Measurements from ENCODE around the gene PAK5.

Gene PAK5

DNA sequence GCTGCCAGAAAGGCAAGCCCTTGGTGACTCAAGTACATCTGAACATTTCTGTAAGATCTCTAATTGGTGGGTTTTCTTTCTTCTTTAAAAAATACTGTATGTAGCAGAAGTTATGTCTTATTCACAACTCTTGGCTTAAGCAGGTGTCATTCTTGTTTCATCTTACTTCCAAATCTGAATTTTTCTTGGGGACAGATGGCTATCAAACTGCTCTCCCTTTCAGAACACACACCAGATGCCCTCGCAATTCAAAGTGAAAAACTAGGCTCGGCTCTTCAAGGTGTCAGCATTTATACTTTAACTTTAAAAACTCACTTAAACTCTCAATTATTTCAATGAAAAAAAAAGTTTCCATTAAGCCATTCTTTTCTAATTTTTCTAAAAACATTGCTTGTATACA is 49.7 kb downstream of the PAK5 start:
- no peak for DNase-seq (ENCODE audit: low spot score)

DNA sequence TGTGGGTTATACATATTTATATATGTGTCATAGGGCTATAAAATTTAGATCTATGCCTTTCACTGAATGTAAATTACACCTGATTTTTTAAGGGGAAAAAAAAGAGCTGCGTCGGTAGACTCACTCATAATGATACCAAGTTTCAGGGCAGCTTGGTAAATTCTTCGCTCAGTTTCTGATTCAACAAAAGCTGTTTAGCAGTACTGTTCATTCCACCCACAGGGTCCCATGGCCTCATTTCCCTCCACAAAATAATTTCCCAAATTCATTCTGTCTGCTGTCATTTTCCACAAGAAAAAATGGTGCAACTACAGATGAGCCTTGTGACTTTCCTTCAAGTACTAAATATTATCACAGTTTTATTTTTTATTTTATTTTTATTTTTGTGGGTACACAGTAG is 63.7 kb downstream of the PAK5 start:
- DNase-seq (ENCODE audit: low spot score), result no peak

DNA sequence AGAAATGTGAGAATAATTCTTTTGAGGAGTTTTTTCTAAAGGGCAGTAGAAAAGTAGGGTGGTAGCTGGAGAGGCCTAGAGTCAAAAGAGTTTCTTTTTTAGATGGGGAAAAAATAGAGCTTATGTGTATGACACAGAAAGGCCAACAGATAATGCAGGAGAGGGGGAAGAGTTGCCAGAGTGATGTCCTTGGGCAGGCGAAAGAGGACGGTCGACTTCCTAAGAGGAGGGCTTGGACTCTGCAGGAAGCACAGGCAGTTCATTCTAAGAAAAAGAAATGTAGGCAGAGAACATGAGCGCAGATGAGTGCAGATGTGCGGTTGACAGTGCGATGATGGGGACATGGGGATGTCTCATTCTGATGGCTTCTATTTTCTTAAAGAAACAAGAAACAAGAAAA is 68.9 kb downstream of the PAK5 start:
- DNase-seq (ENCODE audit: low spot score), result no peak

DNA sequence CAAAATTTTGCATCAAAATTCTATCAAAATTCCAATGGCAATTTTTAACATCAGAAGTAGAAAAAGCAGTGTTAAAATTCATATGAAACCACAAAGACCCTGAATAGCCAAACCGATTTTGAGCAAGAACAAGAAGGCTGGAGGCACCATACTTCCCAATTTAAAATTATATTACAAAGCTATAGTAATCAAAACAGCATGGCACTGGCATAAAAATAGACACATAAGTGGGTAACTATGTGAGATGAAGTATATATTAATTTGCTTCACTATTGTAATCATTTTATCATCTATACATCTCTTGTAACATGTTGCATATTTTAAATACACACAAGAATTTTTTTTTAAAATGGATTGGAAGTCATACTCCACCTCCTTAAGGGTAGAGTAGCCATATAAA is 77.4 kb downstream of the PAK5 start:
- no peak for DNase-seq (ENCODE audit: low spot score)

DNA sequence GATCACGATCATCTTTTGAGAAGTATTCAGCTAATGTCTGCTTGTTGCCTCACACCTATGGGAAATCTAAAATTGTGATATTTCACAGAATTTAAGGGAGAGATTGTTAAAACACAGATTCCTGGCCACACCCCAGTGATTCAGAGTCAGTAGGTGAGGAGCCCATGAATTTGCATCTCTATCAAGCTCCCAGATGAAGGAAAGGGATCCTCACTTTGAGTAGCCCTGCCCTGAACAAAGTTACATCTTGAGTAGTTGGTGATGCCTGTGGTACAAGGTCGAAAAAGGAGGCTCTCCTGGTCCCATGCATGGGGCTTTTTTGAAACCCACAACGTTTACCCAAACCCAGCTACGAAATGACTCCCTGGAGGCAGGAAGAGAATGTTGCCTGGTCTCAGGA is 79.5 kb downstream of the PAK5 start:
- no peak for DNase-seq (ENCODE audit: low spot score)

DNA sequence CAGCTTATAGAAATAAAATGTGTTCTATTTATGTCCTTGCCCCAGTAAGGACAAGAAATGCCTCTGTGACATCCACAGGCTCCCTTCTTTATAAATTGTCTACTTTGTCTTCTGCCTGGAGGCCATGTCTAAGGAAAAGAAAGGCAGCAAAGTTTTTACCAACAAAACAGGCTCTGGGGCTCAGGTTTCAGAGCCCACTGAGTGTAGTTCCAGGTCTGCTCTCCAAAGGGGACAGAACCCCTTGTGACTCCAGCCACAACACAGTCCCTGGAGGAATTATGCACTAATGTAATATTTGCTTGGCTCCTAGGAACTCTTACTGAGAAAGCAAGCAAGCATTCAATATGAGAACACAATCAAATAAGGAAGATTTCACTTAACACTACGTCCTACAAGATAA is 80.1 kb downstream of the PAK5 start:
- no peak for DNase-seq (ENCODE audit: low spot score)

DNA sequence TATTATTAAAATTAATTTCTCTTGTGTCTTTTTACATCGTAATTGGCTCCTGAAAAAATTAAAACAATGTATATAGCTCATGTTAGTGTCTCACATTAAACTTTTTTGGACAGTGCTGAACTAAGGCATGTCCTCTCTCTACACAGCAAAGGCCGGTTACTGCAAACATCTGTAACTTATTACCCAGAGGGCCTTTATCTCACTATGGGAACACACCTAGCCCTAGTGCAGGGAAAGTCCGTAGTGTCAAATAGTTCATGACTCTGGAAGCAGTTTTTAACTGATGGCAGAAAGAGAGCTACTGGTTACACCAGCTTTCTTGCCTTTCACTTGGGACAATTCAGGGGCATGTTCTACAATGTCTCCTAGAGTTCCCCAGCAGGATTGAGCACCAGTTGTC is 82.2 kb downstream of the PAK5 start:
- DNase-seq (ENCODE audit: low spot score), result no peak

DNA sequence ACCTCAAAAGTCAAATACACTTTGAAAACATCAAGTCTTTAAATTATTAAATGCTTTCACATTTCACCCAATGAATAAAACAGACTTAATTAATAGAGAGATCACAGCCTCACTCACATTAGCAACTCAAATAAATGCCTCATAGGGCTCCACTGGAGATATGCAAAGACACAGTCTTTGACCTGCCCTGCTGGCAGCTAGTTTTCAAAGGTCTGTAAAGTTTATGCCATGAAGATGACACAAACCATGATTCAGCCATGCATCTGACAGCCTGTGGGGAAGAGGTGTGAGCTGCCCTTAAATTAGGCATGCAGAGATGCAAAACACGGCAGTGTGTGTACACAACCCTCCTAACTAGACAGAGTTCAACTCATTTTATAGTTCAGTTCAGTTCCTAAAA is 83.6 kb downstream of the PAK5 start:
- no peak for DNase-seq (ENCODE audit: low spot score)

DNA sequence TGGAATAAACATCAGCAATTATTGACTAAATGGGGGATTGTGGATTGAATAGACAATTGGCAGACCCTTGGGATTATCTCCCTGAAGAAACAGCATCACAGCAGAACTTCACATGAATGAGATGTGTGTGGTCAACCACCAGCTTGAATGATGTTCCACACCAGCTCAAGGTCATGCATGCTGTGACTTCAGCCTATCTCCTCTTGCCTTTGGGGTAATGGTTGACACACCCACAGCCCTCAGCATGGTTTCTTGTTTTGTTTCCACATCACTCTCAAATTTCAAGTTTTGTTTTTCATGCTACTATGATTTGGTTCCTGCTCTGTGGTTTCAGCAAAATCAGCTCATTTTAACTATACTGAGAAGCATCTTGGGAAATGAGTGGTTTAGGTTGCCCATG is 94.3 kb downstream of the PAK5 start:
- DNase-seq (ENCODE audit: low spot score), result no peak

DNA sequence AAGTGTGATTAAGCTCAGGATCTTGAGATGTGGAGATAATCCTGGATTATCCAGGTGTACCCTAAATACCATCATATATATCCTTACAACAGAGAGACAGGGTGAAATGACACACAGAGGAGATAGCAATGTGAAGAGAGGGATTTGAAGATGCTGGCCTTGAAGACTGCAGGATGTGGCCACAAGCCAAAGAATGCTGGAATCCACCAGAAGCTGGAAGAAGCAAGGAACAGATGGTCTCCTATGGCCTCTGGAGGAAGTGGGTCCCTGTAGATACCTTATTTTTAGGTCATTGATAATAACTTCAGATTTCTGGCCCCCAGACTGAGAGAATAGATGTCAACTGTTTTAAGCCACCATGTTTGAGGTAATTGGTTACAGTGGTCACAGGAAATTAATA is 95.0 kb downstream of the PAK5 start:
- DNase-seq (ENCODE audit: low spot score), result no peak

DNA sequence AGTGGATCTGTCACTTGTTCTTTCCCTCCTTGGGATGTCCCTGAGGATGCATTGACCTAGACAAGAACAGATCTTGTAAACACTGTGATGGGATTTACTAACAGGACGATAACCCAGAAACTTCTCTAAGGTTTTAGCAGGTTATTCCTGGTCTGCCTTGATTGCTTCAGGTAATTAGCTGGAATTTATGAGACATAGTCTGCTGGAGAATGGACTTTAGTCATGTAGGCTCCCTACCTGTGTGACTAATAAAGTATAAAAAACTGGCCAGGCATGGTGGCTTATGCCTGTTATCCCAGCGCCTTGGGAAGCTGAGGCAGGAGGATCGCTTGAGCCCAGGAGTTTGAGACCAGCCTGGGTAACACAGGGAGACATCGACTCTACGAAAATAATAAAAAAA is 96.1 kb downstream of the PAK5 start:
- DNase-seq (ENCODE audit: low spot score), result no peak

DNA sequence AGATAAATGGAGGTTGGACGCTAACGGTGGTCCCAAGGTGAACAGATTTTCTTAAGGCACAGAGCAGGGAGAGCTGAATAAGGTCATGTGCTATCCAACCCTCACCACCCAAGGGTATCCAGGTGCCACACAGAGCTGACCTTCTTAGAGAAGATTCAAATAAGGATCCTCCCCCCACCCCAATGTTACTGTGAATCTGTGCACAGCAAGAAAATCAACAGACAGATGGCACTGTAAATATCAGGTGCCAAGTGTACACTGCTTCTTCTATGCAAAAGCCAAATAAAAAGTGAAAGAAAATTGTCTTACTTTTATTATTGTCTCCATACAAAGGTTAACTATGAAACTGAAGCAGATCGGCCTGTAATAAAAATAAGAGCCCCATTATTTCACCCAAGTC is 96.9 kb downstream of the PAK5 start:
- no peak for DNase-seq (ENCODE audit: low spot score)

DNA sequence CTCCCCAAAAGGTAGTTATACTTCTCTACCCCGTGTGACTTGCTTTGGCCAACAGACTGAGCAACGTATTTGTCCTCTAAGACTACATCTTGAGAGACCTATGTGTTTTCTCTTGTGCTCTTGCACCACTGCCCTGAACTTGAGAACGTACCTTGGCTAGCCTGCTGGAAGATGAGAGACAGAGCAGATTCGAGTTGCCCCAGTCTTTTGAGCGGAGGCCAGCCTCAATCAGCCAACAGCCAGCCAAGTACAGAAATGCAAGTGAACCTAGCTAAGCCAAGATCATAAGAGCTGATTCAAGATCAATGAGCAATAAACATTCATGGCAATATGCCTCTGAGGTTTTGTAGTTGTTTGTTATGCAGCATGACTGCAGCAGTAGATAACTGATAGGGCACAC is 98.4 kb downstream of the PAK5 start:
- DNase-seq (ENCODE audit: low spot score), result no peak

DNA sequence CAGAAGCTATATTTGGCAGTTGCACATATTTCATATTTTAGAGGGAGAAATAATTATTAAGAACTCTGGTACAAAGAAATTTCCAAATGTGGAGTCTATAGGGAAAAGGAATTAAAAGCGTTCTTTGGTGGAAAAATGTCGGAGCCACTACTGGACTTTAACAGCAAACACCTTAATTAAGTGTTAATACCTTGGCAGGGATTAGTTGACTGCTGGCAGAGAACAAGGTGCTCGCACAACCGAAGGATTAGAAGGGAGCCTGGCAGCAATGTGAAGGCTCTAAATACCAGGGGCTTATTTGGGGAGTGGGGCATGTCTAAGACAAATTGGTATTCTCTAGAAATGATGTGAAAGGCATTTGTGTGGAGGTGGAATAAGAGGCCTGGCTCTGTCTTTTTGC is 98.9 kb downstream of the PAK5 start:
- no peak for DNase-seq (ENCODE audit: low spot score)

DNA sequence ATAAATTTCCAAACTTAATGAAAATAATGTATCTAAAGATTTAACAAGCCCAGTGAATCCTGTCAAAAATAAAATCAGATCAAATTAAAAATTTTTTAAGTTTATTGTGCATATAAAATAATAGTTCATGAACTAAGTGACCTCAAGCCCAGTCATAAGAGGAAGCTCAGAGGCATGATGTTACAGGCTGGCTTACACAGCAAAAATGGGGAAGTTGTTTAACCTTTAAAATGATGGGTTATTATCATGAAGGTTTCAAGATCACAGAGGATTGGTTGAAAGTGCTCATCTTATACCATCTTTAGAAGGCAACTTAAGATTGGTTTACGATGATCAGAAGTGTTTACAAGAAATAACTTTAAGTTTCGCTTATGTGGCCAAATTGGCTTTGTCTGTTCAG is 102.5 kb downstream of the PAK5 start:
- no peak for DNase-seq (ENCODE audit: low spot score)

DNA sequence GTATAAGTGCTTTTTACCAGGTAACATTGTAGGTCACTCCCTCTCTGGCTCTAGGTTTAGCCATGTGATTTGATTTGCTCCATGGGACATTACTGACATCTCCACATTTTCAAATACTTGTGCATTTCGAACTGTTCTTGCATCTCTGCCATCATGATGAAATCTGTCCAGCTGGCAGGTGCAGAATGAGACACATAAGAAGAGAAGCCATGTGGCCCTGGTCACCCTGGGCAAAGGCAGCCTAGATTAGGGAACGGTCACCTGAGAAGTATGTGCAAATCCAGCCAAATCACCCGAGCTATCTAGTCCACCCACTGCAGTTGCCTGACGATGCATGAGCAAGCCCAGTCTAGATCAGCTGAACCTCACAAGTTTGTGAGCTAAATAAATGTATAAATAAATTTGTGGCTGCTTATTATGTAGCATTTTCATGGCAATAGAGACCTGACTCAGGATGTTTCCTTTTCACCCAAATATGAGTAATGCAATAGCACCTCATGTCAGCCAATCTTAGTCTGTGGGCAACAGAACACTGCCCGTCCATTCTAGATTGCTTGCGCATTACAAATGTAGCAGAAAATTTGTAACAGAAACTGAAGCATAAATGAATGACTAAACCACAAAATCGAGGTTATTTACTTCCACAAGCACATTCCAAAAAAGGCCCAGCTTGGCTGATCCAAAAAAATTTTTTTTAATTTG is 115.2 kb downstream of the PAK5 start:
- DNase-seq (ENCODE audit: low spot score), result no peak

DNA sequence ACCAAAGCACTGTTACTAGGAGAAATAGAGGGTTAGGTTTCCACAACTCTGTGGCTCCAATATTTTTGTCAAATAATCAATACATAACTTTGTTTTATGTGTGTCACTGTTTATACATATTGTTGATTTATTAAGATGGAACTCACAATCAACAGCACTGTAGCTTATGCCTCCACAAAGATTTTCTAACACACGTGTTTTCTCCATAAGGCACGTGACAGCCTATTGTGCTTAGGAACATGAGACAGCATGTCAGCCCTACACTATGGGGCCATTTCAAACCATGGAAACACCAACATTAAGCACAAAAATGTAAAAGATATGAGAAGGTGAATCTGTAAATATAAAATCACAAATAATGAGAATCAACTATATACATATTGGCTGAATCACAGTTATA is 127.0 kb downstream of the PAK5 start:
- no peak for DNase-seq (ENCODE audit: low spot score)

DNA sequence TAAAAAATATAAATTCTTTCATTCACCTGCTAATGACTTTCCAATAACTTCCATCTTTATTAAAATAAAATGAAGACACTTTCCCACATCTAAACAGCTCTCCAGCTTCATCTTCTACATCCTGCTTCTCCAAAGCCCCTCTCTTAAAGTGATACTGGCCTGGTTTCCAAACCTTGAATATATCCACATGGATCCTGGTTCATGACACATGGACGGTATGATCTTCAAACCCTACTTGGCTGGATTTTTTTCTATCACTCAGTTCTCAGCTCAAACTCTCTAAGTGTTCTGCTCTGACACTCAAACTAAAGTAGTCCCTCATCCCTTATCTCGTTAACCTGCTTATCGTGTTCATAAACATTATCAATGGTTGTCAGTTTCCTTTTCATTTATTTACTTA is 128.2 kb downstream of the PAK5 start:
- DNase-seq (ENCODE audit: low spot score), result no peak

DNA sequence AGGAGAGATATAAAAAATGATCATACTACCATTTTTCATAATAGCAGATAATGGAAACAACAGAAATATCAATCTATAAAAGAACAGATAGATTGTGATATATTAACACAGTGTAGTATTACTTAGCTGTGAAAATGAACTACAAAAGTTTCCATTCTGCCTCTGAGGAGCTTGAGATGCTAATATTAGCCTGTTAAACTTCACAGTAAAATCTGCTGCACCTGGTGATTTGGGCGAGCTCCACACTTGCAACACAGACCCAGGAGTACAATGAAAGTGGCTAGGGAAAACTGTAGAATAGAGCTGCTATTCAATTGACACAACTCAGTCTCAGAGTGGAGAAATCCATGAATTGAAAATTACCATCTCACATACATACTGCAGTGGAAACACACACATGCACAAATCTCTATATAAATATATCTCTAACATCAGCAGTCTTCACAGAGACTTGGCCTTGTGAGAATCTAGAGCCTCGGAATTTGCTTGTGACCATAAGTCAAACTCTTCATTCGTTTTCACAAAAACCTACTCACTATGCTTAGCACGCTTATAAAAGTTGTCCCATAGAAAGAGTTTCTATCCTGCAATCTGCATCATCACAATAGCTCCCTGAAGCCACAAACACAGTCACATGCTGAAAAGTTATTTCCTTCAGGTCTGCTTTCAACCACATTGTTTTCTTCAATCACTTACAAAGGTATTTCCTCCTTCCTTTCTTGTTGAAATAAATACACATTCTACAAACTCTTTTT is 133.0 kb downstream of the PAK5 start:
- no peak for DNase-seq (ENCODE audit: low spot score)

DNA sequence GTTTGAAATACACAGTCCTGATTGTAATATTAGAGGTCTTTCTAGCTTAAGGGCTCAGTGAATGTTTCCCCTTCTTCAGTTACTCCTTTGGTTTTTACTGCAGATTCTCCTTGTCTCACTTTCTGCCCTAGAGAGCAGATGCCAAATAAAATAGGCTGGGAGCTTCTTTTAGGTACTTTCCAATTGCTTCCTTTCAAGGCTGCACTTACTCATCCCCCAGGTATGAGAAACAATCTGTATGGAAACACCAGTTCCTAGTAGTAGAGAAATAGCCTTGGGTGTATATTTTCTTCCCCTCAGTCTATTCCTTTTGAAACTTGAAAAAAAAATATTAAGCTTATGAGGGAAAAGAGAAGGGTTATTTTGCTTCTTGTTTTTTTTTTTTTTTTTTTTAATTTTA is 139.7 kb downstream of the PAK5 start:
- no peak for DNase-seq (ENCODE audit: low spot score)

DNA sequence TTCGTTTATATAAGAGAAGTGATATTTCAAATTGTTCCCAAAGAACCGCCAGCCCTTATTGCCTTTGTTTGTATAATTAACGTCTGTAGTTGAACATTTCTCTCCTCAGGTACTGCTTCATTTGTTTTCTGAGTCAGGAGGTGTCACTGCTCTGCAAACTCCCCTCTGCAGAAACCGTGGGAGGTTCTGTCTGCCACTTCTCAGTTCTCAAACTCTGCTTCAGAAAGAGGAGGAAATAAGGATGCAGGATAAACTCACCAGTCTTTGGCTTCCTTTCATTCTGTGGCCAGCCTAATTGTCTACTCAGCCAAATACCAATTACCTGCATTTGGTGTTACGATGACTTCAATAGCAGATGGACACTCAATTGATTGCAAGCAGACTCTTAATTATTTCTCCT is 149.8 kb downstream of the PAK5 start:
- no peak for DNase-seq (ENCODE audit: low spot score)

DNA sequence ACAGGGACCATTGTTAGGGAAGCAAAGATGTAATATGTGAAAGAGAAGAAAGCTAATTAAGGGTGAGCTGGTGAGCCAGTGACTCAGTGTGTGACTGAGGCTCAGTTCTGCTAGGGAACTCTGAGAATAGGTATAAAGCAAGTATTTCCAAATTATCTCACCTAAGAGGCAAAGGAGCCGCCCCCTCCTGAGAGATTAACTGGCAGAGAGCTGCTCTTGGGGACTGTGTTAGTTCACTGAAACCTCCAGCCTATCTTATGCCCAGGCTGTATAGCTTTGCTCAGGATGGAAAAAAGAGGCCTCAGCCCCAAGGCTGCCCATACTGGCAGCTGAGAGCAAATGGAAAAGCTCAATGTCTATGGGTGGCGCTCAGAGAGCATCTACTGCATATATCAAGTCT is 152.0 kb downstream of the PAK5 start:
- DNase-seq (ENCODE audit: low spot score), result no peak

DNA sequence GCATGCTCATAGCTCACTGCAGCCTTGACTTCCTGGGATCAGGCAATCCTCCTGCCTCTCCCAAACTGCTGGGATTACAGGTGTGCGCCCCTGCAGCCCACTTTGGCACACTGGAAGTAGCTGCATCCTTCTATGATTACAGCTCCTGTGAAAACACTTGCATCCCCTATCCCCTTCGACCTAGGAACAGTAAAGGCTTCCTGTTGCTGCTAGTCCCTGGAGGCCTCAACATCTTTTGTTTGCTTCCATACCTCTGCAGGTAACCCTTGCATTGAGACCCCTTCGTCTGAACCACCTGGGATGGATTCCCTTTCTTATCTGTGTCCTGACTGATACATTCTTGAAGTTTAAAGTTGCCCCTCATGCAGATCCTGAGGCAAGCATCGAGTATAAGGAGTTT is 152.4 kb downstream of the PAK5 start:
- no peak for DNase-seq (ENCODE audit: low spot score)

DNA sequence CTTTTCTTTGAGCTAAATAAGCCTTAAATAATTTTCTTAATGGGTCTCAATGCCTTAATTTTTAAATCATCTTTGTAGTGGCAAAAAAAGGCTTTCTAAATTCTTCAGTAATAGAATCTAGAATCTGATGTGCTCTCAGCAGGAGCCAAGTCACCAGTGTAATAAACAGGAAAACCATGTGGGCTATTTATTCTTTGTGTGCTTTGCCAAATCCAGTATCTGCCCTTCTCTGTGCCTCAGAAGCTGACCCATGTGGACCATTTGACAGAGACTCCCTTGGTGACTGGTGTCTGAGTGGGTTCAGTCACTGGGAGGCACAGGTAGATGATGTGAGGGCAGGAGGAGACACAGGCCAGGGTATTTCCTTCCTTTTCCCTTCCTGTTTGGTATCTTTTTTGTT is 152.9 kb downstream of the PAK5 start:
- no peak for DNase-seq (ENCODE audit: low spot score)
